ENCODE data around the gene SSR4.

Gene SSR4

GRCh38 chrX:153831429-153832150 lies 37.1 kb downstream of the SSR4 start:
- no peak for DNase-seq

- no peak for DNase-seq
Measured at GRCh38 chrX:153832728-153833127, 38.3 kb downstream of the SSR4 start.

- DNase-seq = no peak
Measured at GRCh38 chrX:153836921-153837320, 42.5 kb downstream of the SSR4 start.

DNA sequence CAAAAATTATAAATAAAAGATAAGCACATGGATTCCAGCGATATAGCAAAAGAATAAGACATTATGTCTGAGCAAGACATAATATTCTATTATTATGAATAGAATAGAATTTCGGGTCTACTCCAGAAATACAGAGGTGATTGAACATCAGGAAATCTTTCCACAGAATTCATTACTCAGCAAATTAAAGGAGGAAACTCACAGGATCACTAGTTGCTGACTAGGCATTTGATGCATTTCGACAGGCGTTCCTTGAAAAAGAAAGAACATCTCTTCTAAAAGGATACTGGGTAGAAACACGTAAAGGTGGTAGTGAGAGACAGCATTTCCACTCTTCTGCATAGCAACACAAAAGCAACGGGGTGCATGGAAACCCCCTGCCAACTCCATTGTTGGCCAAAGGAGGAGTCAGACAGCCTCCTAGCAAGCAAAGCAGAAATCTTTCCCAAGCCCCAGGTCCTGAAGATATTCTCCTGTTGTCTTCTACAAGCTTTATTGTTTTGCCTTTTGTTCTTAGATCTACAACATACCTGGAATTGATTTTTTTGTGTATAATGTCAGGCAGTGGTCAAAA lies 50.1 kb downstream of the SSR4 start:
- DNase-seq = no peak

- DNase-seq = no peak
Measured at GRCh38 chrX:153845195-153845594, 50.7 kb downstream of the SSR4 start.

DNA sequence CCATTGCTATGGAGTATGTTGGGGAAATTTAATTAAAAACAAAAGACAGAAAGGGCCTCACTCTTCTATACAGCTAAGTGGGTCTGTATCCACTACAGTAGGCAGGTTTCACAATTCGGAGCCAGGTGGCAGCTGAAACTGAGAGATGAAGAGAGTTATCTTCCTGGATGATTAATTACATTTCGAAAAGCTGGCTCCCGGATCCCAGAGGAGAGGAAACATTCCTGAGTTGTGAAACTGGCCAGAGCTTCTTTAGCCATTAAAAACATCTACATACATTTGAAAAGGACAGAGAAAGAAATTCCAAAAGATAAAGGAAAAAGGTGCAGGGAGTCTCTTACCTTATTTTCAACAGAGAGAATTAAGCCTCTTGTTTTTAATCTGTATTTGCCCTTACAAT lies 51.4 kb downstream of the SSR4 start:
- DNase-seq = no peak
